GM12874 (cell line): Measurements from ENCODE around the gene ZNF212.

Source experiments
- CTCF ChIP-seq: IDR thresholded peaks from 2 replicates; pipeline ENCODE4 v1.5.1; 2011; ENCODE audit warnings: low read depth, mild to moderate bottlenecking, control low read depth, low read length, moderate library complexity; ENCODE audit not compliant: insufficient read depth

The ZNF212 gene

GRCh38 chr7:149286811-149287400, 47.5 kb downstream of the ZNF212 start:
- TF ChIP-seq CTCF = no peak

GRCh38 chr7:149287622-149288021, 48.2 kb downstream of the ZNF212 start:
- TF ChIP-seq CTCF = no peak

- TF ChIP-seq CTCF = no peak
Measured at GRCh38 chr7:149289262-149289661, 49.8 kb downstream of the ZNF212 start.

- TF ChIP-seq CTCF = no peak
Measured at GRCh38 chr7:149289856-149290255, 50.4 kb downstream of the ZNF212 start.

GRCh38 chr7:149291036-149291780, 51.8 kb downstream of the ZNF212 start:
- no peak for TF ChIP-seq CTCF

GRCh38 chr7:149291781-149292461, 52.5 kb downstream of the ZNF212 start:
- TF ChIP-seq CTCF = no peak

GRCh38 chr7:149292462-149292823, 53.0 kb downstream of the ZNF212 start:
- no peak for TF ChIP-seq CTCF
